ENCODE measurements around the gene GTPBP1. TPM values are rescaled to one million over a fixed set of nuclear protein-coding genes. Genes with fewer than 3 reads are reported as not detected.

The GTPBP1 gene
- total and polyA plus RNA-seq, 2 of the 13 experiments (the other 11 are each of a cell fraction or from before 2014, with no cell fraction given), result 22.3 to 27.0 TPM

GRCh38 chr22:38744981-38745380 is 39.2 kb downstream of the GTPBP1 start (continued):
- TF ChIP-seq, protein P1, sequence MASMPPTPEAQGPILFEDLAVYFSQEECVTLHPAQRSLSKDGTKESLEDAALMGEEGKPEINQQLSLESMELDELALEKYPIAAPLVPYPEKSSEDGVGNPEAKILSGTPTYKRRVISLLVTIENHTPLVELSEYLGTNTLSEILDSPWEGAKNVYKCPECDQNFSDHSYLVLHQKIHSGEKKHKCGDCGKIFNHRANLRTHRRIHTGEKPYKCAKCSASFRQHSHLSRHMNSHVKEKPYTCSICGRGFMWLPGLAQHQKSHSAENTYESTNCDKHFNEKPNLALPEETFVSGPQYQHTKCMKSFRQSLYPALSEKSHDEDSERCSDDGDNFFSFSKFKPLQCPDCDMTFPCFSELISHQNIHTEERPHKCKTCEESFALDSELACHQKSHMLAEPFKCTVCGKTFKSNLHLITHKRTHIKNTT (CRISPR knock-in tag; IDR thresholded peaks at IDR 0.05), result no peak
- TF ChIP-seq ATF7-NPFF (CRISPR knock-in tag; IDR thresholded peaks at IDR 0.05; ENCODE audit: low read depth) (no peak), SOX13 (IDR thresholded peaks at IDR 0.05) (no peak), SOX13 (CRISPR knock-in tag; conservative IDR thresholded peaks at IDR 0.05 in 1 of 2, IDR thresholded peaks at IDR 0.05 in 1 of 2) (no peak)

GRCh38 chr22:38745676-38746460 is 40.1 kb downstream of the GTPBP1 start:
- intact Hi-C loops (cut with micrococcal nuclease; ENCODE audit: unreplicated experiment) (no loop called here), in situ Hi-C loops (cut with HindIII; ENCODE audit: extremely low pct_ligation_motif_present, low pct_unique_long_range_greater_than_20kb) (no loop called here)
- Histone ChIP-seq H3K9ac (ENCODE audit: insufficient read depth, low read depth, low read length) (no peak overlapping the region), H3K27me3 (ENCODE audit: control insufficient read depth in 1 of 2, insufficient read depth in 2 of 2, low read length in 2 of 2) (no peaks in the 10 kb centered on the region), H3K4me2 (ENCODE audit: low read depth, low read length) (no peak overlapping the region), H3K9me3 (ENCODE audit: low read length) (no peaks in the 10 kb centered on the region), H3K27ac (ENCODE audit: extremely low read length, insufficient read depth, low read length) (peak overlapping the region; percentile 56), H2AFZ (ENCODE audit: low read length) (no peak overlapping the region), H3K4me3 (replicated peaks in 1 of 3; ENCODE audit: insufficient read depth in 1 of 3, low read depth in 2 of 3, low read length in 3 of 3) (no peak overlapping the region), H3K4me1 (ENCODE audit: insufficient read depth, low read length) (peaks cover 47% of the 10 kb centered on the region), H3K79me2 (ENCODE audit: insufficient read depth, low read length) (no peaks in the 10 kb centered on the region), H4K20me1 (ENCODE audit: insufficient read depth, low read length) (no peaks in the 10 kb centered on the region), H3K36me3 (replicated peaks in 1 of 2; ENCODE audit: control insufficient read depth in 1 of 2, insufficient read depth in 2 of 2, low read length in 2 of 2) (peaks cover 37 to 69% of the 10 kb centered on the region in 2 experiments)
- WGBS (ENCODE audit: low lambda C conversion rate), result 92% methylated on average over 6 of the region's 14 CpGs
- no TSS peak for BruUV-seq (replicated peaks)
- DNase-seq (ENCODE audit: low spot score) (no peak), FAIRE-seq (no peak), ATAC-seq (no peak)
- POLR2A ChIA-PET, result interaction anchor here (1.0 to 3.7 kb wide), 3 partner anchors 9 to 38 kb away, joined by 3 to 22 read pairs (median 4); no protein-coding TSS in a partner anchor
- CTCF ChIA-PET (ENCODE audit: low intra/inter-chr PET ratio, low total read pairs), result no interaction called here
- TF ChIP-seq MEIS1 (CRISPR knock-in tag; IDR thresholded peaks at IDR 0.05; ENCODE audit: borderline replicate concordance), result 0 out of 2 replicates have a peak, but pooled peaks have one; percentile 23
- no peak for TF ChIP-seq ZNF547 (CRISPR knock-in tag; IDR thresholded peaks at IDR 0.05)
